ENCODE data around the gene DHX35. TPM values are rescaled to one million over a fixed set of nuclear protein-coding genes. Genes with fewer than 3 reads are reported as not detected.

The DHX35 gene
- total and polyA plus RNA-seq, 2 of the 8 experiments (the other 6 are each of a cell fraction or from before 2014, with no cell fraction given): 21.9 to 27.7 TPM

DNA sequence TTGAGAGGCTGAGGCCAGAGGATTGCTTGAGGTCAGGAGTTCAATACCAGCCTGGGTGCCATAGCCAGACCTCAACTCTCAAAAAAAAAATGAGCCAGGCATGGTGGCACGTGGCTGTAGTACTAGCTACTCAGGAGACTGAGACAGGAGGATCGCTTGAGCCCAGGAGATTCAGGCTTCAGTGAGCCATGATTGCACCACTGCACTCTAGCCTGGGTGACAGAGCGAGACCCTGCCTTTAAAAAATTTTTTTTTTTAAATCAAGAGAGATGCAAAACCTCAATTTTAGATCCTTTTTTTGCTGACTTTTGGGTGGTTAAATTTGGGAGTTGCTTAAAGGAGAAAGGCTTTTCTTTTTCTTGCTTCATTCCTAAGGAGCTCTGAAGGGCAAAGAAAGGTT, 70.9 kb downstream of the DHX35 start:
- no peaks in the 10 kb centered on the region for H3K23me2 ChIP-seq (ENCODE audit: low read depth, low read length)
- no peak overlapping the region for H4K91ac ChIP-seq (replicated peaks; ENCODE audit: insufficient read length, low read length)
- no peaks in the 10 kb centered on the region for H4K20me1 ChIP-seq (replicated peaks in 1 of 2; ENCODE audit: control insufficient read depth in 1 of 2, insufficient read depth in 2 of 2, low read length in 2 of 2)
- H4K8ac ChIP-seq (ENCODE audit: extremely low read depth, insufficient read depth, low read length): no peak overlapping the region
- POLR2A ChIA-PET (ENCODE audit: partially characterized antibody): no interaction called here
- H3K36me3 ChIP-seq (ENCODE audit: control insufficient read depth in 2 of 4, insufficient read depth in 4 of 4, low read length in 3 of 4): peaks cover 5 to 35% (median 20%) of the 10 kb centered on the region in 4 experiments; a peak in 6 of 8 replicates
- CTCF ChIA-PET (ENCODE audit: partially characterized antibody): no interaction called here
- no peak overlapping the region for H3K4ac ChIP-seq (replicated peaks; ENCODE audit: insufficient read length, low read depth, low read length)
- H3K9ac ChIP-seq (replicated peaks in 1 of 4; ENCODE audit: extremely low read depth in 1 of 4, low read depth in 3 of 4, low read length in 3 of 4): no peak overlapping the region
- DNase-seq (ENCODE audit: low read depth in 1 of 2, low spot score in 2 of 2): no peak
- H2BK20ac ChIP-seq (ENCODE audit: low read length): no peak overlapping the region
- H3K4me2 ChIP-seq (ENCODE audit: insufficient read depth in 1 of 2, low read depth in 2 of 2, low read length in 2 of 2): no peak overlapping the region
- WGBS, 2 experiments (ENCODE audit: extremely low coverage in 1 of 2, insufficient coverage in 1 of 2, insufficient read length in 1 of 2, insufficient replicate concordance in 2 of 2, low coverage in 1 of 2, low lambda C conversion rate in 2 of 2, missing lambda C conversion rate in 1 of 2): 87% methylated on average over 3 of the region's 3 CpGs; no CpG with 5 or more reads in 1 of the 2 experiments
- no peaks in the 10 kb centered on the region for H3K27me3 ChIP-seq (replicated peaks in 1 of 4; ENCODE audit: control insufficient read depth in 3 of 4, extremely low read depth in 1 of 4, insufficient read depth in 3 of 4, low read length in 3 of 4)
- H2BK12ac ChIP-seq (ENCODE audit: low read depth, low read length): no peak overlapping the region
- H3K23ac ChIP-seq (ENCODE audit: insufficient read length): no peak overlapping the region
- H2AK5ac ChIP-seq (ENCODE audit: low read depth, low read length): no peak overlapping the region
- H2BK15ac ChIP-seq (ENCODE audit: low read length): no peak overlapping the region
- H3K4me1 ChIP-seq (replicated peaks in 1 of 4; ENCODE audit: control insufficient read depth in 3 of 4, insufficient read depth in 4 of 4, low read length in 3 of 4): no peaks in the 10 kb centered on the region
- H3K79me2 ChIP-seq (ENCODE audit: control insufficient read depth in 1 of 2, insufficient read depth in 2 of 2, low read length in 2 of 2): no peaks in the 10 kb centered on the region
- H3K9me3 ChIP-seq (ENCODE audit: insufficient read depth in 2 of 2, low read depth in 1 of 2, low read length in 1 of 2): no peaks in the 10 kb centered on the region
- H3K79me1 ChIP-seq (ENCODE audit: low read depth, low read length): no peaks in the 10 kb centered on the region
- no peak overlapping the region for H2BK120ac ChIP-seq (replicated peaks; ENCODE audit: low read depth, low read length)
- no peak overlapping the region for H2AFZ ChIP-seq (ENCODE audit: low read length)
- no peak for FAIRE-seq
- H3K18ac ChIP-seq (ENCODE audit: extremely low read depth, low read length): no peak overlapping the region
- H3K27ac ChIP-seq (ENCODE audit: low read depth, low read length): no peak overlapping the region
- H3K56ac ChIP-seq (replicated peaks; ENCODE audit: insufficient read length, low read depth, low read length): no peak overlapping the region
- TF ChIP-seq HDAC2 (IDR thresholded peaks at IDR 0.05; ENCODE audit: borderline replicate concordance in 1 of 2, low read depth in 2 of 2, low read length in 2 of 2): no peak
- no peak for TF ChIP-seq SP2 (IDR thresholded peaks at IDR 0.05; ENCODE audit: low read length)
- no peak for TF ChIP-seq BACH1 (IDR thresholded peaks at IDR 0.05; ENCODE audit: low read length)
- no peak for TF ChIP-seq JUND (IDR thresholded peaks at IDR 0.05; ENCODE audit: low read length)
- TF ChIP-seq CBX5 (IDR thresholded peaks at IDR 0.05; ENCODE audit: low read depth, low read length): no peak
- no peak for TF ChIP-seq TAF1 (IDR thresholded peaks at IDR 0.05; ENCODE audit: low read depth, low read length)
- no peak for TF ChIP-seq EP300 (IDR thresholded peaks at IDR 0.05; ENCODE audit: borderline replicate concordance in 1 of 2, low read depth in 2 of 2, low read length in 2 of 2)
- no peak for TF ChIP-seq YY1 (IDR thresholded peaks at IDR 0.05; ENCODE audit: low read depth, low read length)
- H3K14ac ChIP-seq (ENCODE audit: insufficient read length): no peak overlapping the region
- H3K4me3 ChIP-seq (ENCODE audit: extremely low read depth in 1 of 4, insufficient read depth in 2 of 4, low read depth in 3 of 4, low read length in 4 of 4): no peak overlapping the region
- no peak overlapping the region for H2BK5ac ChIP-seq (ENCODE audit: low read depth, low read length)
- no peak overlapping the region for H4K5ac ChIP-seq (ENCODE audit: insufficient read length, low read depth, low read length)
